Amniotic stem cell (primary cell): Measurements from ENCODE around the gene ZXDC.

Experiments
- DNase-seq: peaks from one replicate; lab custom pipeline; 2025; lab: John Stamatoyannopoulos, UW

The ZXDC gene

DNA sequence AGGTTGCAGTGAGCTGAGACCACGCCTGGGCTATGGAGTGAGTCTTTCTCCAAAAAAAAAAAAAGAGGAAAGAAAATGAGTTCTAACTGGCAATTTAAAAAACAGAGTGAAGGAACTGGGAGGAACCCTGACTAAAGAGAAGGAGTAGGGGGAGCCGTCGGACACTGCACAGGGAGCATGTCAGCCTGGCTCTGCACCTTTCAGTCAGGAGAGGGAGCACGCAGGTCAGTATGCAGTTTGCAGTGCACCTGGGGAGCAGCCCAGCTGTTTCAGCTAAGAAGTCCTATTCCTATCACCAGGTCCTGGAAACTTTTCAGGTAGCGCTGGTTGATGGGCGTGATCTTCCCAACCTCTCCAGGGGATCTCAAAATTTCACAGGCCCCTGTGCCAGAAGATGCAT lies 14.9 kb upstream of the ZXDC start:
- no peak for DNase-seq

DNA sequence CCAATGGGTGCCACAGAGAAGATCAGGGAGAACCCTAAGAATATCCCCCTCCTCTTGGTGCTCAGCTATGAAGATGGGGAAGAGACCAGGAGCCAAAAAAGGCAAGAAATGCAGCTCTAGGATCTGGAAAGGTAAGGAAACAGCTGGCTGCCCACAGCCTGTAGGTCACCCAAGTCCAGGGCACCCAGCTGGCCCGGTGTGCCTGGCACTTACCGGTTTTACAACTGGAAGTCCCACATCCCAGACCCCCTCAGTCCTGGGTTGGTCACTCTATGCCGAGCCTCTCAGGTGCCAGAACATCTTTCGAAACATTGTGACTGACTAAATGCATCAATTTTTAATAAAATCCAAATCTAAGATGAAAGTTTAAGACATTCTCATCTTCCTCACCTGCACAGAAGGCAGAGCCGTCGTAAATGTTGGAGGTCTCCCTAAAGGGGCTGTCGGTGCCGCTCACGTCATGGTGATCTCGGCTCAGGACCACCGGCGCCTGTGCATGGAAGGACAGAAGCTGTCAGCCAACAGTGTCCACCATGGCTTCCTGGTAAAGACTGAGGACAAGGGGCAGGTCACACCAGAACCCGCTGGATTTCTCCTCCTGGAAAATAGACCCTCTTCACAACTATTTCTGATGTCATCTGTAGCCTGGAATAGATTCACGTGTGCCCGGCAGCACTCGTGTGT lies 13.3 kb upstream of the ZXDC start:
- DNase-seq = no peak

DNA sequence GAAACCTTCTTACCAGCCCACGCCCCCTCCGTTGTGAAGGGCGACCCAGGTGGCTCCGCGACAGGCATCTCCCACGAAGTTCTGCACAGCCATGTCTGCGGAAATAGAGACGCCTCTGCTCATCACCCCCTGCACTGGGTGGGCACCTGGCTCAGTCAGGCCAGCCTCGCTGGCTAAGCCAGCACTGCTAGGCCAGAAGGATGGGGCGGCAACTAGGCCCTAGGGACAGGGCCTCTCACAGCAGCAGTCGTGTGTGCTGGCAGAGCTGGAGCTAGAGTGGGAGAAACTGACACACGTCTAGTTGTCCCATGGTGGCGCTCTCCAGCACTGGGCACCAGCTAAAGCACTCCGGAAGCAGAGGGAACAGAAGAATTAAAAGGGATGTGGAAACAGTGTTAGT lies 12.5 kb upstream of the ZXDC start:
- DNase-seq = no peak

DNA sequence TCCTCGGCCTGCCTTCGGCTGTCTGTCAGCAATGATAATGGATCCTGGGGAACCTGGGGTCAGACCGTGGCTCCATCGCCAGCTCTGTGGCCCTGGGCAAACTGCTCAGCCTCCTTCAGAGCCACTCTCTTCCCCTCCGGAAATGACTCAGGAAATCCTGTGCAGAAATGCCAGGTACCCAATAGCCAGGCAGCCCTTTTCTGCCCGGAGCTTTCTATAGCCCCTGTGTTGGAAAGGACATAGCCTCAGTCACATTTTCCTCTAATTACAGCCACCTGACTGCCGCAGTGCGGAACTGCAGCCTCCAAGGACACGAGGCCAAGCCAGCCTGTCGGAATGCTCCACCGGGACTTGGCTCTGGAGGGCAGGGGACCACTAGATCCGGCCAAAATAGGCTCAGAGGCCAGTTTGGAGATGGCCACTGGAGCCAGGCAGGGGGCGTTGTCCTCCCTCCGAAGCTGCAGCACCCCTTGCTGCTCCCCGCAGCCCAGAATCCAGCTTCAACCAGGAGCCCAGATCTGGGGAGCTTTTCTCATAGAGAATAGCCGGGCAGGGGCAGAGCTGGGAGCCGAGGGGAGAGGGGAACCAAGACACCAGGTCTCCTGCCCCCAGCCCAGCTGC lies 11.6 kb upstream of the ZXDC start:
- peak; percentile 18 for DNase-seq

DNA sequence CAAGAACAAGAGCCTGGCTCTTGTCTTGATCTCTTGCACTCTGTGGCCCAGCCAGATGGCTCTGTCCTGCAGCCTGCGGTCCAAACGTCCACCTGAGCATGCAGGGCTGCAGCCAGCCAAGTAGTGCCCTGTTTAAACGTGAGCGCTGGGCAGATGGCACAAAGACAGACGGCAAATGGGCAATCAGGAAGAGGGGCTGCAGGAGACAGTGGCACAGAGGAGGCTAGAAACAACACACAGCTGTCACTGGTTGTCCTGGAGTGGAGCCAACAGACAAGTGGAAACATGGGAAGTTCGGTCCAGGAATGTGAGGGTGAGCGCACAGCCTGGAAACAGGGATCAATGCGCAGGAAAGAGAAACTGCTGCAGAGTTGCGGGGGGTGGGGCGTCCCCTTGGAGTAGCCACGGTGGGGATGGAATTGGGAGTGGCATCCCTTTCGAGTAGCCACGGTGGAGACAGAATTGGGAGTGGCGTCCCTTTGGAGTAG lies 10.7 kb upstream of the ZXDC start:
- no peak for DNase-seq

DNA sequence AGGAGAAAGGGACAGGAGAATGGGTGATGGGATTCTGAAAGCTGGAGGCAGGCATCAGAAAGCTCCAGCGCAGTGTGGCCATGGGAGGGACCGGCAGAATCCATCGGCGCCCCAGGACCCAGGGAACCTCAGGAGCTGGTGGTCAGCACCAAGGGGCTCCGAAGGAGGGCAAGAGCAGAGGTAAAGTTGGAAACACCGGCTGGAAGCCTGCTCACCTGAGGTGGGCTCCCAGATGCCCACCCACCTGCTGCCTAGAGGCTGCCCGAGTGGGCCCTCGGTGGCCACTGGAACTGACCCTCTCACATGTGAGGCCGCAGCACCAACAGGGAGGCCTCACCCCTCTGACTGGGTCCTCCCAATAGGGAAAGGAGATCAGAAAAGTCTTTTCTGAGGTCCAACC lies 10.3 kb upstream of the ZXDC start:
- DNase-seq = no peak

DNA sequence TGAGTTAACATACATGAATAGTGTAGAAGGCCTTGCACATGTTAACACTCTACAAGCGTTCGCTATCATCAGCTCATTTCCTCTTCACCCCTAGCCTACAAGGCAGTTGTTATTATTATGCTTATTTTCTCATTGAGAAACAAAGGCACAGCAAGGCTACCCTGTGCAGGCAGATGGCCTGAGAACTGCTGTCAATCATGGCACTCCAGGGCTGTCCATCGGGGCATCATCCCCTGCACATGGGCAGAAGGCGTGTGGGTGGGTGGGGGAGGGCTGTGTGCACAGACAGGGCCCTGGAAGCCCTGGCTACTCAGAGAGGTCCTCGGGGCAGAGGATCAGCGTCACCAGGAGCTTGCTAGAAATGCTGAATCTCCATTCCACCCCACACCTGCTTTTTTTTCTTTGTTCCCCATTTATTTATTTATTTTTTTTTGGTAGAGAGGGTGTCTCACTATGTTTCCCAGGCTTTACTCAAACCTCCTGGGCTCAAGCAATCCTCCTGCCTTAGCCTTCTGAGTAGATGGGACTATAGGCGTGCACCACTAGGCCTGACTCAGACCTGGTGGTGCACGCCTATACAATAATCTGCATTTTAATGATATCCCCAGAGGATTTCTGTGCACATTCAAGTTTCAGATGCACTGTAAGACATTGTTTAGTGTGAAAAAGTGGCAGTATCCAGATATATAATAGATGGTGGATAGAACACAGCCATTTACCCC lies 9.6 kb upstream of the ZXDC start:
- DNase-seq = no peak

DNA sequence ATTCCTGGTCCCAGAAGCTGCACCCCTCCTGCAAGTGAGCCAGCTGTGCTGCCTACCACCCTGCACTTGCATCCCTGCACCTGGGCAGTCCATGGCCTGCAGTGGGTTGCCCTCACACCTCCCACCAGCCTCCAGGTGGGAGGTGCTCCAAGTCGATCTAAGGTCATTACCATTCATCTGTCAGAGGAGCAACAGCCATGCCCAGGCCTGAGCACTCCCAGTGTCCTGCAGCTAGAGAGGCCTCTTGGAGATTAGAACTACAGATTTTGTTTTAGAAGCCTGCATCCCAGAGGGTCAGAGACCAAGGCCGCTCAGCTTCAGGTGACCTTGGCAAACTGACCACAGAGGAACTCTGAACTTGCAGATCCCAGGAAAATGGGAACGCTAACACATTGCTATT lies 9.0 kb upstream of the ZXDC start:
- DNase-seq = no peak

DNA sequence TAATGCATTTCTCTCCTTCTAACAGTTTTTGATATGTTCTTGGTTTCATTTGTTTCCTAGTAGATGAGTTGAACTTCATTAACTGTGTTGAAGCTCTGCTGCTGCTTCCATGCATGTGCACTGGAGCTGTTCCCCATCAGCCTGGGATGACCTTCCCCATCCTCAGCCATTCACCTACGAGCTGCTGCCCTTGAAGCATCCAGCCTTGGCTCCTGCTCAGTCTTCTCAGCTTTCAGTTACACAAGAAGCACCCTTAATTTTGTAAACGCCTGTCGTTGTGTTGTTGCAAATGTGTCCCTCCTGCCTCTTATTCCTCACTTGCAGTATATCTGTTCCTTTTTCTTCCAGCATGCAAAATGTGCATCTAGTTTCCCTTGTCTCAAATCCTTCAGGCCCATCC lies 8.5 kb upstream of the ZXDC start:
- no peak for DNase-seq

DNA sequence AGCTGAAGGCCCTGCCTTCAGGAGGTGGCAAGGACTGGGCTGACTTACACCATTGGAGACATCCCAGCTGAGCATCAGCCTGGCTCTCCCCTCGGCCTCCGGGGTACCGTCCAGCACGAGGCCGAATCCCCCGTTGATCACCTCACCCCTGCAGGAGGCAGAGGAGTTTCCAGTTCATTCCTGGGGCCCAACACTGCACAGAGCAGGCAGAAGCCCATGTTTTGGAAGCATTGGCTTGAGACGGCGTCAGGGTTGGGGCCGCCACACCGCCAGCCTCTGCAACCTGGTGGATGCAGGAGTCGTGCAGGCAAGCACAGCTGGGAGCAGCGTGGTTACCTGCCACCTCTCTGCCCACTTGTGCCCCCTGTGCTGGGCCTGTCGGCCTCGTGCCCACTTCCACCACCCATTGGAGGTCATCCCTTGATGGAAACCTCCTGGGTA lies 7.7 kb upstream of the ZXDC start:
- DNase-seq = no peak

DNA sequence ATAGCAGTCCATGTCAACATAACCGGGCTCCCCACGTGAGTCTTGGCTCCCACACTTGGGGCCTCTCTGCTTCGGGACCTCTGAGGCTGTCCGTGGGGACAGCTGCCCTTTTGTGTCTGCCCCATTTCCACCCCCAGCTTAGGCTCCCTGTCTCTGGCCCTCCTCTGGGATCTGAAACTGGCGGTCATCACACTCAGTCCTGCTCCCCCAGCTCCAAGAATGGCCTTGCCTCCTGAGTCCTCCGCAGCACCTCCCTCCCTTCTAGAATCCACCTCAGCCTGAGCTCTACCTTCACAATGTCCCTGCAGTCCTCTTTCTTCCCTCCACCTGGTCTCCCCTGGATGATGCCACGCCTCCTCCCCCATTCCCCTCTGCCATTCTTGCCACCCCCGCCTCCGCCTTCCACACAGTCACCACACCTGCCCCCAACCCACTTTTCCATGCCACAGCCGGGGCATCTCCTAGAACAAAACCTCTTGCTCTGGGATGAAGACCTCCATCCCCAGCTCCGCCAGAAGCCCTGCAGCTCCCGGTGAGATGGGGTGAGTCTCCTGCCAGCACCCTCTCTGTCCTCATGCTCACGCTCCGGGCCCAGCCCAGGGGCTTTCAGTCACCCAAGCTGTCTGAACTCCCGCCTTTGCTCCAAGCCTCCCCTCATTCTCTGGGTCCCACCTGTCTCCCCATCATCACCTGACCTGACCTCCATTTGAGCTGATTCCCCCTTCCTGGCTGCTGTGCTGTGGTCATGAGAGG lies 7.0 kb upstream of the ZXDC start:
- DNase-seq = no peak

DNA sequence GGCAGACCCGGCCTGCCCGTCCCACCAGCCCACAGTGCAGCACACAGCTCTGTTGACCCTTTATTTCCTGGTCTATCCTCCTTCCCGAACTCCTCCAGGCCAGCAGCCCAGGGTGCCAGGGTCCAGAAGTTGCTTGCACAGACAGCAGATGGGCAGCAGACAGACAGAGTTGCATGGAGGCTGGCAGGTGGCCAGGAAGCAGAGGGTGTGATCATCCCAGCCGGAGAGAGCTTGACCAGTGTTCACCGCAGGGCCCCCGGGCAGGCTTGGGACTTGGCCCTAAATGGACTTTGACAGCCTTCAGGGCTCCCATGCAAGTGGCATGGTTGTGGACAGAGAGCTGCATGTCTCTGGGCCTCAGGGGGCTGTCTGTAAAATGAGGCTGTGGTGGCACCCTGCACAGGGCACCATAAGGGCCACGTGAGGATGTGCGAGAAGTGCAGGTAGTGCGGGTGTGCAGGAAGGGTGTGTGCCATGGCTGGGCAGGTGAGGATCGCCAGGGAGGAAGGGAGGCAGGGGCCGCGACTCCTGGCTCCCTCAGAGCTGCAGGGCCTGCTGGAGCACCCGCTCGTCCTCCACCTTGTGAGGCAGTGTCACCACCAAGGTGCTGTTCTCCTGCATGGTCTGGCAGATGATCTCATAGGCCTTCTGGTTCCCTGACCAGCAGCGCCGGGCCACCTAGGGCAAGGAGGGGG lies 6.3 kb upstream of the ZXDC start:
- DNase-seq = no peak

DNA sequence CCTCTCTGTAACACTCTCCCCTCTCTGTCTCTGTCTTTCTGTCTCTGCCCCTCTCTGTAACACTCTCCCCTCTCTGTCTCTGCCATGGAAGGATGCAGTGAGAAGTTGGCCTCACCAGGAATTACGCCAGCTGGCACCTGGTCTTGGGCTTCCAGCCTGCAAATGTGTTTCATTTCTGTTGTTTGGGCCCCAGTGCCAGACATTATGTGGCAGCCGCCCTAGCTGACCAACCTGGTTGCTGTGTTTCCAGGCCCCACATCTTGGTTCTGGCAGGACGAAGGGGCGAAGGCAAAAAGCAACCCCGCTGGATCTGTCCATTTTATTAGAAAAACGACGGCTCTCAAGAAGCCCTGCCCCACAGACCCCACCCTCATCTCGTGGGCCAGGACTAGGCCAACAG lies 5.2 kb upstream of the ZXDC start:
- DNase-seq = no peak

DNA sequence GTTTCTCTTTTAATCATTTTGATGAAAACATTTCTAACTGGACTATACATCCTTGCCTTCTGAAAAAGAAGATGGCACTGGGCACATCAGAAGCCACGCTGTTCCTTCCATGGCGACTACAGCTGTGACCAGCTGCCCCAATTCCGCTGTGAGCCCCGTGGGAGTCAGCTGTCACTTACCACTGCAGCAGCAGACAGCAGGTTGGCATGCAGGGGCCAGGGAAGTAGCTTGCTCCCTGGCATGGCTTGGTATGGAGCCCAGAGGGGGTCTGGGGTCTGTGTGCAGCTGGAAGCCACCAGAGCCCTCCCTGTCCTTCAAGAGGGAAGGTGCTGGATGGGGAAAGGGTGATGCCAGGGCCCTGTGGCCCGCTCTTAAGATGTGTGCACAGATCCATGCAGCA lies 4.5 kb upstream of the ZXDC start:
- no peak for DNase-seq

DNA sequence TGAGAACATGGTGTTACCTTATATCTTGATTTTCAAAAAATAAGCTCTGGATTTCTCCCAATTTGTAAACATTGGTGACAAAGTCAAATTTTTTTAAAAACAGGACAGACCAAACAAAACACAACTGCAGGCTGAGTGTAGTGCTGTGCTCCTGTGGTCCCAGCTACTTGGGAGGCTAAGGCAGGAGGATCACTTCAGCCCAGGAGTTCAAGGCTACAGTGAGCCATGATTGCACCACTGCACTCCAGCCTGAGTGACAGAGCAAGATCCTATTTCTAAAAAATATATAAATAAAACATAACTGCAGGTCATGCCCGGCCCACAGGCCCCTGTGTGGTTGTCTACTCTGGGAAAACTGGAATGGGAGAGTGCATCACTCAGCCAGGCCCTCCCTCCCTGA lies 4.0 kb upstream of the ZXDC start:
- no peak for DNase-seq

DNA sequence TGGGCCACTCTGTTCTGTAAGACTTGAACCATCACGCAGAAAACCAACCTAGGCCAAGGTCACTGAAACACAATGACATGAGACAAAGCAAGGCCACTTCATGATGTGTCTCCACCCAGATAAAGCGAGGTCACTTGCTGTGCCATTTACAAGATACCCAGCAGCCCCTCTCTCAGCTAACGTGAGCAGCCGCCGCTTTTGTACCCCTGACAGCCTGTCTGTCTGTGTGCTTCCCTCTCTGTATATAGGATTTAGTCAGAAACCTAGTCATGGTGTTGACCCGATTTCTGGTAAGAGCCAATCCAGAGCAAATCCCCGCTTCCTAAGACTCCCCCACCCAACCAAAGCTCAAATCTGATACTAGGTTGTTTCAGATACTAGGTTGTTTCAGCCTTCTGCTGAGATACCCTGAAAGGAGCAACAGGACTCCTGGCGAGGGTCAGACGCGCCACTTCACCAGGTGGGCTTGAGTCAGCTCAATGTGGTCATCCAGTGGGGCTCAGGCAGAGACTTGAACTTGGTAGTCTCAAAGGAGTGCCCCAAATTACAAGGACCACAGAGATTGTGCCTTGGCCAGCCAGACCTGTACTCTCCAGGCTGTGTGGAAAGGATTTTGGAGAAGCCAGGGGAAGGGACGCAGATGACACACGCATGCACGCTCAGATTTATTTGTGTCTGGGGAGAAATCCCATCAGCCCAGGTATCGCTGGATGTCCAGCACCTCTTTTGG lies 3.1 kb upstream of the ZXDC start:
- no peak for DNase-seq

DNA sequence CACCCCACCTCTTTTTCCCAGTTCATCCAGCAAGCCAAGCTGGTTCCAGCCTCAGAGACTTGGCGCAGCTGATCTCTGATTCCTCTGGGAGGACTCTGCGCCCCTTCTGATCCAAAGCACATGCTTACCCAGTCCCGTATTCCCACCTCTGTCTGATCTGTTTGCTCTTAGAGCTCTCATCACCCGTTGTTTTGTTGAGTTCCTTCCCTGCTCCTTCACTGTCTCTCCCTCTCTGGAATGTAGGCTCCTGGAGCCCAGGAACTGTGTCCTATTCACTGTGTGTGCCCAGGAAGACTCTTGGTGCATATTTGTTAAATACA lies 1.3 kb upstream of the ZXDC start:
- no peak for DNase-seq

DNA sequence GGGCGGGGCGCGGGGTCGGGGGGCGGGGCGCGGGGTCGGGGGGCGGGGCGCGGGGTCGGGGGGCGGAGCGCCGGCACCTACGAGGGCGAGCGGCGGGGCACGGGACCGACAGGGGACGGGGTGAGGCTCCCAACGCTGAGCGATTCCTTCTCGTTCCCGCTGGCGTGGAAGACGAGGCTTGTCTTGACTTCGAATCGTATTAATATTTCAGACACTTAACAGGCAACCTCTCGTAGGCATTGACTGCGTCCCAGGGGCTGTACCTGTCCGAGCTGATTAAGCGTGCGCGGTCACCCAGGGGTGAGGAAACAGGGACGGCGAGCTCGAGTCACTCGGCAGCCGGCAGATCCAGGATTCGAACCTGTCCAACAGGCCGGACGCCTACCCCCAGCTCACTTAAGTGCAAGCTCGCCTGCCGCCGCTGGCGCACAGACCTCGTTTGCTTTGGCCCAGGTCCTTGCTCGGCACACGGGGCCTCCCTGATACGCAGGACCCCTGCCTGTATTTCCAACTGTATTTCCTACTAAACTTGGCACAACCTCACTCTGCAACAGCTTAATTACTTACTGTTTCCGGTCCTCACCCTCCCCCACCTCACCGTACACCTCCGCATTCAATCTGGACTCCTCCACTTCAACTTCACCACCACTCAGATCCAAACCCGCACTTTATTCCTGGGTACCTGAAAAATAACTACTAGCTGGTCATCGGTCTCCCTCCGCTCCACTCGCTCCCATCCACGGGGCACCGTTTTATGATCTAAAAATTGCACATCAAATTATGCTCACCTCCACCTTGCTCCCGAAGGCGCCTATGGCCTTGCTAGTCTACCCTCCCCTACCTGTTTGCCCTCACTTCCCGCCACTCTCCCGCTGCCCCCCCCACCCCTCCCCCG lies 722 bp upstream of the ZXDC start:
- DNase-seq = no peak

DNA sequence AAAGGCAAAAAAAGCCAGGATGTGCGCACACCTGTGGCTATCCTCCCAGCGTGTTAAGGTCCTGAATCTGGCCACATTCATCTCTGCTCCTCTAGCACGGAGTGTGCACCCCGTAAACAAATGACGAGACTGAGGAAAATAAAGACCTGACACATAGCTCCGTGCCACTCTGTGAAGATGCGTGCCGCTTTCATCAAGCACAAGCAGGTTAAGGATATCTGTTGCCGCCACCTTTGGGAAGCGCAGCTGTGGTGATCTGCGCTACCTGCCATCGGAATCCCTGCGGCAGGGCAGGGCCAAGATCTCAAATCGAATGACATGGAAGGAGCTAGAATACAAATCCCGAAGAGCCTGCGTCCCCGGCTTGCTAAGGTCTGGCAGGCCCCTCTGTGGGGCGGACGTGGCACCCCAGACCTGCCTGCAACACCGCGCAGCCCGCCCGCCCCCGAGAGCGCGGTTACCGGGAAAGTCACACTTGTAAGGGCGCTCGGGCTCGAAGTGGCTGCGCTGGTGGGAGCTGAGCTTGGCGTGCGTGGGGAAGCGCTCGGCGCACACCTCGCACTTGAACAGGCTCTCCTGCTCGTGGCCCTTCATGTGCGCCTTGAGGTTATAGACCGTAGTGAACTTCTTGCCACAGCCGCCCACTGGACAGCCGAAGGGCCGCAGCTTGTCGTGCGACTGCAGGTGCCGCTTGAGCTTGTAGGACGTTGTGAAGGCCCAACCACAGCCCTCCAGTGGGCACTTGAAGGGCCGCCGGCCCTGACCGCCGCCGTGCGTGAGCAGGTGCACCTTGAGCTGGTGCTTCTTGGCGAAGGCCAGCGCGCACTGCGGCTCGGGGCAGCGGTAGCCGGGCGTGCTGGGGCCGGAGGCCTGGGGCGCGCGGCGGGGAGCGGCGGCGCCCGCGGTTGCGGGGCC lies 936 bp downstream of the ZXDC start:
- no peak for DNase-seq
